AG09309 (cell line): ENCODE measurements around the gene PDE4D.

Experiments used
- DNase-seq: peaks from one replicate; pipeline ENCODE4 v3.0.0-alpha.2; 2010; ENCODE audit warnings: low read depth
- H3K4me3 ChIP-seq: 2 replicates; pipeline ENCODE4 v1.5.1; 2011; ENCODE audit warnings: mild to moderate bottlenecking, low read depth, low read length, moderate library complexity; ENCODE audit not compliant: control insufficient read depth
- TF ChIP-seq, protein P1 (sequence below): IDR thresholded peaks from 2 replicates; pipeline ENCODE4 v1.5.1; 2011; ENCODE audit warnings: mild to moderate bottlenecking, low read depth, low read length, inconsistent platforms; ENCODE audit not compliant: insufficient read depth, control insufficient read depth; ENCODE audit errors: missing control alignments

The PDE4D gene

DNA sequence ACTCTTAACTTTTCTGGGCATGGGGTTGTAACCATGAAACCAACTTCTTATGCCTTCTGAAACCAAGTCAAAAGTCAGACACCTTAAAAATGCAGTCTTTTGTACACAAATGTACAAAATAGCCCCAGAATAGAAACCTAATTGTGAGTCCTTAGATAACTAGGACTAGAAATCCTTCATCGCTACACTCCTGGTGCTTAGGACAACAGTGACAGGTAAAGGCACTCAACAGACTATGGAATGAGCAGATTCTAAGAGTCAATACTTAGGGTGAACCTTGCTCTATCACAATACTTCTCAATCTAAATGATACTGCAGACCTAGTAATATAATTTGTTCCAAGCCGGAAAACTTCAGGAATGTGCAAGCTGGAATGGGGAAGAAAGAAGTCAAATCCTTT lies 163.7 kb downstream of the PDE4D start:
- H3K4me3 ChIP-seq, result no peak overlapping the region
- TF ChIP-seq, protein P1, sequence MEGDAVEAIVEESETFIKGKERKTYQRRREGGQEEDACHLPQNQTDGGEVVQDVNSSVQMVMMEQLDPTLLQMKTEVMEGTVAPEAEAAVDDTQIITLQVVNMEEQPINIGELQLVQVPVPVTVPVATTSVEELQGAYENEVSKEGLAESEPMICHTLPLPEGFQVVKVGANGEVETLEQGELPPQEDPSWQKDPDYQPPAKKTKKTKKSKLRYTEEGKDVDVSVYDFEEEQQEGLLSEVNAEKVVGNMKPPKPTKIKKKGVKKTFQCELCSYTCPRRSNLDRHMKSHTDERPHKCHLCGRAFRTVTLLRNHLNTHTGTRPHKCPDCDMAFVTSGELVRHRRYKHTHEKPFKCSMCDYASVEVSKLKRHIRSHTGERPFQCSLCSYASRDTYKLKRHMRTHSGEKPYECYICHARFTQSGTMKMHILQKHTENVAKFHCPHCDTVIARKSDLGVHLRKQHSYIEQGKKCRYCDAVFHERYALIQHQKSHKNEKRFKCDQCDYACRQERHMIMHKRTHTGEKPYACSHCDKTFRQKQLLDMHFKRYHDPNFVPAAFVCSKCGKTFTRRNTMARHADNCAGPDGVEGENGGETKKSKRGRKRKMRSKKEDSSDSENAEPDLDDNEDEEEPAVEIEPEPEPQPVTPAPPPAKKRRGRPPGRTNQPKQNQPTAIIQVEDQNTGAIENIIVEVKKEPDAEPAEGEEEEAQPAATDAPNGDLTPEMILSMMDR, result no peak

DNA sequence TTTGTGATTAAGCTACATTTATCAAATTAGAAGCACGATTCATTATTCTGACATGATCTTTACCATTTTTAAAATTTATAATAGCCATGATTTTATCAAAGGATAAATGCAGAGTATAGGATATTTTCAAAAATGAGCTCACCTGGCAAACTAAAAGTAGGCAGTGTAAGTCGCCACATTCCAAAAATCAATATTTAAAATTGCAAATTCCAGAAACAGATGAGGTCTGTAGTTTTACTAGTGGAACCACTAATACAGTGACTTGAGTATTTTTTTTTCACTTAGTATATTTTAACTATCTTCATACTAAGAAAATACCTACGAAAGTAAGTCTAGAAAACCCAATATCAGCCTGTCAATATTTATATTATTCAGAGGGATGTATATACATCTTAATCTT lies 164.2 kb downstream of the PDE4D start:
- DNase-seq, result no peak
- no peak overlapping the region for H3K4me3 ChIP-seq
- TF ChIP-seq, protein P1, result no peak

More for the DNA sequence above, 163.7 kb downstream of the PDE4D start:
- no peak for DNase-seq

DNA sequence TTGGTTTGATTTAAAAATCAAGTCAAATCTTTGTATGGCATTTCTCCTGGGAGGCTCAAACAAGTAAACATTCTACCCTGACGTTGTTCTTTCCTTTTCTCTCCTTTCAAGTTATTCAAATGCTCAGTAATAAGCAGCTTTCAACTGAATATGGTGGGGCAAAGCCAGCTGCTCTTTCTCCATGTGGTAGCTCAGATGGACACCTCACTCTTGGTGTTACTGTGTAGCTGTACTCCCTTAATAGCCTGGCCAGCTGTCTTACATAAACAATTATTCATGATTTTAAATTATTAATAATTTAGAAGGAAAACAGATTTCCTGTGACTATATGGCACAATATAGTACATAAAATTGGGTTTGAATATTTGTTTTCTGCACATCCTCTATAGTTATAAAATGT lies 165.2 kb downstream of the PDE4D start:
- TF ChIP-seq, protein P1, result no peak

DNA sequence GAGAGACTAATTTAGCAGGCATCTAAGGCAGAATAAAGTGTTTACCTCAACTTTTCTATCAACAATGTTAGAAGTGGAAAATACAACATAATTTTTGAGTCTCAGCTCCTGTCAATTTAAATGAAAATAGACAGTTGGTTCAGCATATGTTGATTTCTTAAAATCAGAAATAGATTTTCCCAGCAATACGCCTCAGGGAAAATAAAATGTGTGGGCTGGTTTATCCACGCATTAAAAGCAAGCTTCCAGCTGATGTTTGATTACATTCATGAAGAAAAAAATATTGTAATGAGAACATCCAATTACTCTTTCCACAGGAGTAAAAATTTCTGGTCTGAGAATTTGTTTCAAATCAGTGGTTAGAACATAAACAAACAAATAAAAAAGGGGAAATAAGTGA lies 166.3 kb downstream of the PDE4D start:
- no peak overlapping the region for H3K4me3 ChIP-seq
- no peak for DNase-seq
- TF ChIP-seq, protein P1, result no peak

More for the DNA sequence above, 165.2 kb downstream of the PDE4D start:
- no peak for DNase-seq
- H3K4me3 ChIP-seq, result no peak overlapping the region

DNA sequence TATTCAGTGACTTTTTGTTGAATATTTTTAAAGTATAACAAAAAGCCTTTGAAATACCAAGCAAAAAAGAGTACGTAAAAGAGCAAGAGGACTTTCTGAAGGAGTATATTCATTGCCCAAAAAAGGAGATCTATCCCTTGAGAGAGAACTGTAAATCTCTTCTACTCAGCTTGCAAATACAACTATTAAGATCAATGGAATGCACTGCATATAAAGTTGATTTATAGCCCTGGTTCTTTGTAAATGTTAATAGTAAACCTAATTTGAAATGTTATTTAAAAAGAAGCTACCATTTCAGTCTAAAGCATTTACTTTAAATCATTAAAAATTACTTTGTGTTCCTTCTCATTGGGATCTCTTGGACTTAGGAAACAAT lies 168.1 kb downstream of the PDE4D start:
- no peak for DNase-seq
- TF ChIP-seq, protein P1, result no peak
- H3K4me3 ChIP-seq, result no peak overlapping the region

DNA sequence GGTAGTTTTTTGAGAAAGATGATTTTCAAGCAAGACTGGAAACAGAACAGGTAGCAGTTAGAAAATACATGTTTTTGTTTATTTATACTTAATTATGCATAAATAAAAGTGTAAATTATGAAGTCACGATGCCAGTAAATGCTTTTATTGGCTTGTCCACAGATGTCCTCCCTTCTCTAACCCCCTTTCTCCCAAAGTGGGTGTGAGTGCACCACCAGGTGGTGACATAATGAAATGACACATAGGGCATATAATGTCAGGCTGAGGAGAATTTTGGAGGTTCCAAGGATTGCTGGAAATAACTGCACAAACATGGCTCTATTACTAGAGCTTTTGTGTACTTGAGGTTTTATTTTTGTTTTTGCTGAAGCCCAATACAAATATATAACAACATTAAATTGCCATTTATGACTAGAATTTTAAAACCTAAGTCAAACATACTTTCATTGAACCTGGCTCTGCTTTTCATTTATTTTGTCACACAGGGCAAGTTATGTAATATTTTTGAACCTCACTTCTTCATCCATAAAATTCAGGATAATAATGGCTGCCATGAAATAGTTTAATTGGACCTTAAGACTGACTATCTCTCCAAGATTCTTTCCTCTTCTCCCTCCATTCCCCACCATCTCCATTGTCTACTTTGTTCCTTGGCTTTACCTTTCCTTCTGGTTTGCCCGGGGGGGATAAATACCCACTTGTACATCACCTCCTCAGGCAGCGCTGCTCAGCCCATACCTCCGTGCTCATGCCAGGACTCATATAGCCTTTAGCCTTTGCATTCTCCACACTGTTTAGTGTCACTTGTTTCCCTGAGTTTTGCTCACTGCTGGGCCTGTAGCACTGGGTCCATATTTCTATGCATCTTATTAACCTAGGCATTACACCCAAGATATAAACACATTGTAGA lies 168.8 kb downstream of the PDE4D start:
- H3K4me3 ChIP-seq, result no peak overlapping the region
- DNase-seq, result no peak
- TF ChIP-seq, protein P1, result peak; percentile 64
